GM18861 (cell line): ENCODE results near the gene AXIN2.

Source experiments
- ATAC-seq: cut with Tn5 transposase; IDR thresholded peaks from one replicate; pipeline ENCODE4 v1.9.1; 2021; ENCODE audit not compliant: unreplicated experiment

Gene AXIN2

GRCh38 chr17:65583921-65584603 lies 22.6 kb upstream of the AXIN2 start:
- ATAC-seq, result no peak

GRCh38 chr17:65576939-65577338 lies 15.5 kb upstream of the AXIN2 start:
- no peak for ATAC-seq

- ATAC-seq, result no peak
Observed at GRCh38 chr17:65573282-65573602, 11.8 kb upstream of the AXIN2 start.

GRCh38 chr17:65572581-65573281 lies 11.3 kb upstream of the AXIN2 start:
- no peak for ATAC-seq

GRCh38 chr17:65572186-65572580 lies 10.7 kb upstream of the AXIN2 start:
- ATAC-seq, result no peak

- no peak for ATAC-seq
Observed at GRCh38 chr17:65568918-65569317, 7.5 kb upstream of the AXIN2 start.

- ATAC-seq, result no peak
Observed at GRCh38 chr17:65567566-65567965, 6.1 kb upstream of the AXIN2 start.

GRCh38 chr17:65565559-65565958 lies 4.1 kb upstream of the AXIN2 start:
- no peak for ATAC-seq

GRCh38 chr17:65564793-65565192 lies 3.3 kb upstream of the AXIN2 start:
- no peak for ATAC-seq

GRCh38 chr17:65562206-65562531 lies 721 bp upstream of the AXIN2 start:
- ATAC-seq, result no peak

GRCh38 chr17:65560628-65561451 lies 608 bp downstream of the AXIN2 start:
- ATAC-seq, result no peak

- ATAC-seq, result no peak
Observed at GRCh38 chr17:65559804-65560627, 1.4 kb downstream of the AXIN2 start.

- ATAC-seq, result no peak
Observed at GRCh38 chr17:65559461-65559803, 2.0 kb downstream of the AXIN2 start.

- ATAC-seq, result no peak
Observed at GRCh38 chr17:65558683-65559460, 2.6 kb downstream of the AXIN2 start.

GRCh38 chr17:65558311-65558682 lies 3.2 kb downstream of the AXIN2 start:
- no peak for ATAC-seq

GRCh38 chr17:65557349-65558310 lies 3.8 kb downstream of the AXIN2 start:
- no peak for ATAC-seq

GRCh38 chr17:65556910-65557348 lies 4.5 kb downstream of the AXIN2 start:
- ATAC-seq, result no peak

- ATAC-seq, result no peak
Observed at GRCh38 chr17:65556014-65556909, 5.2 kb downstream of the AXIN2 start.
